H1 (cell line): ENCODE measurements around the gene ZNF581. TPM values are rescaled to one million over a fixed set of nuclear protein-coding genes. Genes with fewer than 3 reads are reported as not detected.

ENCODE experiments used
- CTCF ChIA-PET: fragments of 300-600 bp; sonication (Branson Sonifier 250); formaldehyde crosslinking; loops from one replicate; lab custom pipeline; 2021; ENCODE audit not compliant: partially characterized antibody; lab: Charles Lee
- POLR2A ChIA-PET: fragments of 300-600 bp; sonication (Branson Sonifier 250); formaldehyde crosslinking; loops from one replicate; lab custom pipeline; 2021; ENCODE audit warnings: inconsistent platforms; ENCODE audit not compliant: partially characterized antibody; lab: Charles Lee
- DNase-seq, 2 experiments: peaks; one replicate each; pipeline versions ENCODE4 v3.0.0 to v3.0.0-alpha.2; 2010 to 2022; ENCODE audit warnings: low spot score in 2 of 2, low read depth in 1 of 2, mixed read lengths in 1 of 2
- FAIRE-seq: peaks from 2 replicates; lab custom pipeline; 2011; peaks lifted over from hg19 to GRCh38; lab: Jason Lieb, UNC
- H2AFZ ChIP-seq: 2 replicates; pipeline ENCODE4 v1.8.1; 2012; ENCODE audit warnings: low read length, inconsistent platforms
- H2AK5ac ChIP-seq: 2 replicates; pipeline ENCODE4 v1.6.1; 2013; ENCODE audit warnings: low read depth, low read length
- H2BK120ac ChIP-seq: replicated peaks from 2 replicates; pipeline ENCODE3; 2013; ENCODE audit warnings: low read depth, low read length, inconsistent platforms
- H2BK12ac ChIP-seq: 2 replicates; pipeline ENCODE4 v1.6.1; 2013; ENCODE audit warnings: low read depth, low read length
- H2BK15ac ChIP-seq: 2 replicates; pipeline ENCODE4 v1.6.1; 2013; ENCODE audit warnings: low read length
- H2BK20ac ChIP-seq: 2 replicates; pipeline ENCODE4 v1.6.1; 2013; ENCODE audit warnings: low read length
- H2BK5ac ChIP-seq: 2 replicates; pipeline ENCODE4 v1.6.1; 2013; ENCODE audit warnings: low read depth, low read length
- H3K14ac ChIP-seq: 2 replicates; pipeline ENCODE4 v1.6.1; 2013; ENCODE audit warnings: inconsistent platforms; ENCODE audit not compliant: insufficient read length
- H3K18ac ChIP-seq: 2 replicates; pipeline ENCODE4 v1.6.1; 2013; ENCODE audit warnings: low read length; ENCODE audit errors: extremely low read depth
- H3K23ac ChIP-seq: 2 replicates; pipeline ENCODE4 v1.6.1; 2013; ENCODE audit warnings: inconsistent platforms; ENCODE audit not compliant: insufficient read length
- H3K23me2 ChIP-seq: 2 replicates; pipeline ENCODE4 v1.6.1; 2013; ENCODE audit warnings: low read depth, low read length
- H3K27ac ChIP-seq: 2 replicates; pipeline ENCODE4 v1.6.1; 2011; ENCODE audit warnings: low read depth, low read length, inconsistent platforms
- H3K27me3 ChIP-seq, 4 experiments: replicated peaks in 1 of 4; 1 replicate in 1 of 4; 2 replicates in 3 of 4; pipeline versions ENCODE4 v1.6.1 to v1.8.1; 2011 to 2013; ENCODE audit warnings: low read length in 3 of 4, mild to moderate bottlenecking in 3 of 4, inconsistent platforms in 2 of 4, mixed read lengths in 2 of 4, moderate library complexity in 1 of 4; ENCODE audit not compliant: control insufficient read depth in 3 of 4, insufficient read depth in 3 of 4; ENCODE audit errors: extremely low read depth in 1 of 4
- H3K36me3 ChIP-seq, 4 experiments: 2 replicates each; pipeline versions ENCODE4 v1.6.1 to v1.8.1; 2011 to 2013; ENCODE audit warnings: mild to moderate bottlenecking in 4 of 4, low read length in 3 of 4, moderate library complexity in 2 of 4, control low read depth in 1 of 4, inconsistent platforms in 1 of 4; ENCODE audit not compliant: insufficient read depth in 4 of 4, control insufficient read depth in 2 of 4
- H3K4ac ChIP-seq: replicated peaks from 2 replicates; pipeline ENCODE3; 2013; ENCODE audit warnings: low read length, low read depth, mixed read lengths, inconsistent platforms; ENCODE audit not compliant: insufficient read length
- H3K4me1 ChIP-seq, 4 experiments: replicated peaks in 1 of 4; 1 replicate in 1 of 4; 2 replicates in 3 of 4; pipeline versions ENCODE4 v1.6.1 to v1.8.1; 2011 to 2013; ENCODE audit warnings: low read length in 3 of 4, inconsistent platforms in 2 of 4, mixed read lengths in 1 of 4; ENCODE audit not compliant: insufficient read depth in 4 of 4, control insufficient read depth in 3 of 4
- H3K4me2 ChIP-seq, 2 experiments: 2 replicates each; pipeline versions ENCODE4 v1.6.1 to v1.8.1; 2011 to 2013; ENCODE audit warnings: low read depth in 2 of 2, low read length in 2 of 2, control low read depth in 1 of 2, inconsistent platforms in 1 of 2, mild to moderate bottlenecking in 1 of 2; ENCODE audit not compliant: insufficient read depth in 1 of 2
- H3K4me3 ChIP-seq, 4 experiments: fragments of 200-600, 300-600 bp in 1 of 4; sonication (generic), shearing (Covaris generic), sonication (Bioruptor Twin) in 1 of 4; 2 replicates each; pipeline versions ENCODE4 v1.5.1 to v1.8.1; 2011 to 2016; ENCODE audit warnings: low read length in 4 of 4, low read depth in 3 of 4, control low read depth in 2 of 4, inconsistent platforms in 2 of 4, mild to moderate bottlenecking in 2 of 4, mixed read lengths in 1 of 4, moderate library complexity in 1 of 4; ENCODE audit not compliant: insufficient read depth in 2 of 4; ENCODE audit errors: extremely low read depth in 1 of 4
- H3K56ac ChIP-seq: replicated peaks from 2 replicates; pipeline ENCODE3; 2013; ENCODE audit warnings: low read depth, mild to moderate bottlenecking, mixed read lengths, low read length, inconsistent platforms; ENCODE audit not compliant: insufficient read length
- H3K79me1 ChIP-seq: 2 replicates; pipeline ENCODE4 v1.6.1; 2013; ENCODE audit warnings: low read depth, low read length, control low read depth
- H3K79me2 ChIP-seq, 2 experiments: 2 replicates each; pipeline versions ENCODE4 v1.6.1 to v1.8.1; 2012 to 2013; ENCODE audit warnings: low read length in 2 of 2, mild to moderate bottlenecking in 2 of 2, inconsistent platforms in 1 of 2; ENCODE audit not compliant: insufficient read depth in 2 of 2, control insufficient read depth in 1 of 2
- H3K9ac ChIP-seq, 4 experiments: replicated peaks in 1 of 4; 1 replicate in 1 of 4; 2 replicates in 3 of 4; pipeline versions ENCODE4 v1.6.1 to v1.8.1; 2011 to 2013; ENCODE audit warnings: low read depth in 3 of 4, low read length in 3 of 4, control low read depth in 2 of 4, mild to moderate bottlenecking in 2 of 4, moderate library complexity in 2 of 4, inconsistent platforms in 1 of 4; ENCODE audit errors: extremely low read depth in 1 of 4
- H3K9me3 ChIP-seq, 2 experiments: 2 replicates each; pipeline versions ENCODE4 v1.6.1 to v1.8.1; 2012 to 2013; ENCODE audit warnings: mild to moderate bottlenecking in 2 of 2, moderate library complexity in 2 of 2, control low read depth in 1 of 2, inconsistent platforms in 1 of 2, low read depth in 1 of 2, low read length in 1 of 2, mixed read lengths in 1 of 2; ENCODE audit not compliant: insufficient read depth in 2 of 2
- H4K20me1 ChIP-seq, 2 experiments: replicated peaks in 1 of 2; 2 replicates each; pipeline versions ENCODE3 to v1.8.1; 2011 to 2013; ENCODE audit warnings: inconsistent platforms in 2 of 2, low read length in 2 of 2, mild to moderate bottlenecking in 1 of 2; ENCODE audit not compliant: insufficient read depth in 2 of 2, control insufficient read depth in 1 of 2
- H4K5ac ChIP-seq: 2 replicates; pipeline ENCODE4 v1.6.1; 2013; ENCODE audit warnings: low read length, low read depth, mixed read lengths, inconsistent platforms; ENCODE audit not compliant: insufficient read length
- H4K8ac ChIP-seq: 2 replicates; pipeline ENCODE4 v1.8.0; 2013; ENCODE audit warnings: mild to moderate bottlenecking, moderate library complexity, low read length, inconsistent platforms; ENCODE audit not compliant: insufficient read depth; ENCODE audit errors: extremely low read depth
- H4K91ac ChIP-seq: replicated peaks from 2 replicates; pipeline ENCODE3; 2013; ENCODE audit warnings: low read length, mixed read lengths, inconsistent platforms; ENCODE audit not compliant: insufficient read length
- CEBPB ChIP-seq: IDR thresholded peaks from 2 replicates; pipeline ENCODE4 v1.6.1; 2012; ENCODE audit warnings: low read depth, low read length
- RBBP5 ChIP-seq: IDR thresholded peaks from 2 replicates; pipeline ENCODE4 v1.7.1; 2012; ENCODE audit warnings: low read depth, mild to moderate bottlenecking, inconsistent platforms, low read length, moderate library complexity, borderline replicate concordance
- RXRA ChIP-seq: IDR thresholded peaks from 2 replicates; pipeline ENCODE4 v1.6.1; 2011; ENCODE audit warnings: low read depth, mild to moderate bottlenecking, low read length, moderate library complexity; ENCODE audit not compliant: insufficient read depth
- WGBS, 2 experiments: shearing (Covaris generic) in 1 of 2; methylation state at CpG; one replicate each; pipeline versions ENCODE4 v1.1.6 to v1.1.7; 2013 to 2015; ENCODE audit warnings: low lambda C conversion rate in 2 of 2, mixed read lengths in 2 of 2, inconsistent platforms in 1 of 2, low coverage in 1 of 2, missing lambda C conversion rate in 1 of 2; ENCODE audit not compliant: insufficient replicate concordance in 2 of 2, insufficient coverage in 1 of 2, insufficient read length in 1 of 2; ENCODE audit errors: extremely low coverage in 1 of 2, missing lambda C conversion rate in 1 of 2; 5-methylcytosine and 5-hydroxymethylcytosine counted together
- polyA plus RNA-seq, 7 experiments: library from polyadenylated mRNA; depleted of rRNA in 3 of 7; stranded (reverse) in 5 of 7; unstranded in 2 of 7; fragments of >200 nt in 5 of 7; fragments of 200-250 nt in 2 of 7; gene quantifications; 1 replicate in 5 of 7; 2 replicates in 1 of 7; 4 replicates in 1 of 7; pipeline versions ENCODE4 v1.2.1 to v1.2.3, GENCODE V29; 2011 to 2013; ENCODE audit warnings: missing spikeins in 2 of 7, mixed read lengths in 2 of 7
- total RNA-seq: library from RNA; stranded (reverse); fragmentation: NEBNext Ultra II Directional; extraction: Animal tissue kit (Norgen Biotek cat#: 25700); gene quantifications from 2 replicates; pipeline ENCODE4 v1.2.1, GENCODE V29; 2021

Gene ZNF581
- total and polyA plus RNA-seq, 2 of the 8 experiments (the other 6 are each of a cell fraction or from before 2014, with no cell fraction given), result 73.0 to 76.1 TPM

- Histone ChIP-seq H3K27ac (no peak overlapping the region), H3K9me3 (no peaks in the 10 kb centered on the region; a peak in 1 of 4 replicates), H2BK5ac (no peak overlapping the region), H4K91ac (no peak overlapping the region), H3K4ac (no peak overlapping the region), H2BK120ac (no peak overlapping the region), H3K9ac (no peak overlapping the region), H3K14ac (no peak overlapping the region), H4K8ac (no peak overlapping the region)
- TF ChIP-seq RBBP5 (no peak), CEBPB (no peak), RXRA (no peak)
- TF ChIP-seq, all 59 proteins: peak for 0
- no peak for FAIRE-seq
- H3K4me1 ChIP-seq, result peaks cover 6 to 9% (median 7%) of the 10 kb centered on the region in 4 experiments
- 85% methylated on average over 4 of the region's 4 CpGs; no CpG with 5 or more reads in 1 of the 2 experiments for WGBS, 2 experiments
- H4K20me1 ChIP-seq, result peaks cover 3 to 10% of the 10 kb centered on the region in 2 experiments
- H3K23me2 ChIP-seq, result peaks cover 19% of the 10 kb centered on the region
- H4K5ac ChIP-seq, result no peak overlapping the region
- no peak overlapping the region for H2BK12ac ChIP-seq
- no peaks in the 10 kb centered on the region for H3K27me3 ChIP-seq
- ChIA-PET POLR2A (interaction anchor here (0.6 to 8.8 kb wide), 6 partner anchors 9 to 45 kb away, joined by 3 to 96 read pairs (median 6); partner anchors contain the start of genes CCDC106, U2AF2, ZNF581 and ZNF865), CTCF (interaction anchor here (0.7 to 3.8 kb wide), 5 partner anchors 11 to 208 kb away, joined by 3 to 30 read pairs (median 9); partner anchors contain the start of genes CCDC106 and ZNF865)
- no peak overlapping the region for H2AK5ac ChIP-seq
- H3K18ac ChIP-seq, result no peak overlapping the region
- H3K36me3 ChIP-seq, result no peaks in the 10 kb centered on the region
- H3K23ac ChIP-seq, result no peak overlapping the region
- peaks cover 4 to 25% of the 10 kb centered on the region in 2 experiments; a peak in 3 of 4 replicates for H3K79me2 ChIP-seq
- H3K56ac ChIP-seq, result no peak overlapping the region
- H3K4me2 ChIP-seq, result peak overlapping the region in 1 of 2 experiments; percentile 15; a peak in 1 of 4 replicates
- H3K4me3 ChIP-seq, result no peak overlapping the region
- H2BK20ac ChIP-seq, result no peak overlapping the region
- no peak overlapping the region for H2AFZ ChIP-seq
- no peak for DNase-seq
- H2BK15ac ChIP-seq, result no peak overlapping the region
- H3K79me1 ChIP-seq, result peaks cover 13% of the 10 kb centered on the region
Measured at GRCh38 chr19:55636723-55637122, 6.7 kb upstream of the ZNF581 start.
